ENCODE results near the gene LPP. TPM values are rescaled to one million over a fixed set of nuclear protein-coding genes. Genes with fewer than 3 reads are reported as not detected.

LPP gene
- total RNA-seq, 6 experiments from 2014 or later, result 41.5 to 90.5 (median 69.5) TPM

DNA sequence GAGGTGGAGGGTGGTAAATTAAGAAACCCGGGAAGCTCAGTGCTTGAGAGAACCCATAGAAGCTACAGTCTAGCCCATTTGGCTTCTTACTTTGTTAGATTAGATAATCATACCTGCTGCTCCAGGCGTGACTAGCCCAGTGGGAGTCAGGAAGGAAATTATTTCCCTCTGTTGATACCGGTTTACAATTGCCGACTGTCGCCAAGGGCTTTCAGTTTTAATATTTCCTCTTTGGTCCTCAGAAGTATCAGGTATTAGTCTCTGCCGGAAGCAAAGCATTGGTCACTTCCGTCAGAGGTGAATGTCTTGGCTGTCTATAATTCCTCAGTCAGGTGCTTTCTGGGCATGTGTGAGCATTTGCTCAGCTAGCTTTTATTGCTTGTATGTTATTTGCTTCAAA is 75.2 kb downstream of the LPP start:
- TF ChIP-seq POLR2A (IDR thresholded peaks at IDR 0.05), result no peak
- TF ChIP-seq, protein P1, sequence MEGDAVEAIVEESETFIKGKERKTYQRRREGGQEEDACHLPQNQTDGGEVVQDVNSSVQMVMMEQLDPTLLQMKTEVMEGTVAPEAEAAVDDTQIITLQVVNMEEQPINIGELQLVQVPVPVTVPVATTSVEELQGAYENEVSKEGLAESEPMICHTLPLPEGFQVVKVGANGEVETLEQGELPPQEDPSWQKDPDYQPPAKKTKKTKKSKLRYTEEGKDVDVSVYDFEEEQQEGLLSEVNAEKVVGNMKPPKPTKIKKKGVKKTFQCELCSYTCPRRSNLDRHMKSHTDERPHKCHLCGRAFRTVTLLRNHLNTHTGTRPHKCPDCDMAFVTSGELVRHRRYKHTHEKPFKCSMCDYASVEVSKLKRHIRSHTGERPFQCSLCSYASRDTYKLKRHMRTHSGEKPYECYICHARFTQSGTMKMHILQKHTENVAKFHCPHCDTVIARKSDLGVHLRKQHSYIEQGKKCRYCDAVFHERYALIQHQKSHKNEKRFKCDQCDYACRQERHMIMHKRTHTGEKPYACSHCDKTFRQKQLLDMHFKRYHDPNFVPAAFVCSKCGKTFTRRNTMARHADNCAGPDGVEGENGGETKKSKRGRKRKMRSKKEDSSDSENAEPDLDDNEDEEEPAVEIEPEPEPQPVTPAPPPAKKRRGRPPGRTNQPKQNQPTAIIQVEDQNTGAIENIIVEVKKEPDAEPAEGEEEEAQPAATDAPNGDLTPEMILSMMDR (IDR thresholded peaks at IDR 0.05), result no peak
- no peaks in the 10 kb centered on the region for H3K4me1 ChIP-seq
- WGBS (ENCODE audit: insufficient coverage, low coverage, low lambda C conversion rate, missing lambda C conversion rate), result 60% methylated on average over 6 of the region's 7 CpGs
- H3K9me3 ChIP-seq, result no peaks in the 10 kb centered on the region
- H3K4me3 ChIP-seq, result no peak overlapping the region
- no peaks in the 10 kb centered on the region for H3K36me3 ChIP-seq
- DNase-seq (no peak), ATAC-seq (peak in 2 of 4 donors; percentile 30 to 37)
- intact Hi-C loops (cut with DNase I), result no loop called here
- no peak overlapping the region for H3K27ac ChIP-seq
- no peaks in the 10 kb centered on the region for H3K27me3 ChIP-seq

DNA sequence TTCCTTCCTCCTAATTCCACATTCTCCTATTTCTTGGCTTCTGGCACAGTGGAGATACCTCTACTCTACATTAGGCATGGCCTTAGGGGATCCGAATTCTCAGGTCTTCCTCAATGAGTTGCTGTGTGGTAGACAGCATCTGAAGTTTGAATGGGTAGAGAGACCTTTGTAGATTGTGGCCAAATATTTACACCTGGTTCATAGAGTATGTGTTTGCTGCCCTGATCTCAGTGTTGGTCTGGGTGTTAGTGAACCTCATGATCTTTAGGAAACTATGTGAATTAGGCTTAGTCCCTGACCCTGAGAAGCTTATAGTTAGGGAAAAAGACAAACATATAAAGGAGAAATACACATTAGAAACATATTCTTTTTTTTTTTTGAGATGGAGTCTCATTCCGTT is 75.8 kb downstream of the LPP start:
- Histone ChIP-seq H3K36me3 (no peaks in the 10 kb centered on the region), H3K27ac (no peak overlapping the region), H3K27me3 (no peaks in the 10 kb centered on the region), H3K4me1 (no peaks in the 10 kb centered on the region), H3K4me3 (no peak overlapping the region), H3K9me3 (no peaks in the 10 kb centered on the region)
- no peak for ATAC-seq
- intact Hi-C loops (cut with DNase I), result no loop called here
- no peak for DNase-seq
- 100% methylated on average over 1 of the region's 2 CpGs for WGBS (ENCODE audit: insufficient coverage, low coverage, low lambda C conversion rate, missing lambda C conversion rate)
- TF ChIP-seq, protein P1 (IDR thresholded peaks at IDR 0.05), result no peak
- TF ChIP-seq POLR2A (IDR thresholded peaks at IDR 0.05), result no peak

DNA sequence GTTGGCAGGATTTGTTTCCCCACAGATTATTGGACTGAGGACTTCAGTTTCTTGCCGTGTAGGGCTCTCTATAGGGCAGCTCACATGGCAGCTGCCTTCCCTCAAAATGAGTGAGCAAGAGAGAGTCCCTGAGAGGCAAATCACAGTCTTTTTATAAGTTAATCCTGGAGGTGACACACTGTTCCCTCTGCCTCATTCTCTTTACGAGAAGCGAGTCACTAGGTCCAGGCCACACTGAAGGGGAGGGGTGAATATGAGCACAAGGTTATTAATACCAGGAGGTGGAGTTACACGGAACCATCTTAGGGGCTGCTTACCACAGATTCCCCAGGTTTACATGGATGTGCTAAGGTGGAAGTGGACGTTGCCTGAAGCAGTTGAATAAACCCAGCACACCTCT is 77.0 kb downstream of the LPP start:
- Histone ChIP-seq H3K27ac (no peak overlapping the region), H3K27me3 (no peaks in the 10 kb centered on the region), H3K4me1 (no peaks in the 10 kb centered on the region), H3K4me3 (no peak overlapping the region), H3K36me3 (no peaks in the 10 kb centered on the region), H3K9me3 (no peaks in the 10 kb centered on the region)
- DNase-seq, result no peak
- TF ChIP-seq POLR2A (IDR thresholded peaks at IDR 0.05), result no peak
- TF ChIP-seq, protein P1 (IDR thresholded peaks at IDR 0.05), result no peak
- no peak for ATAC-seq
- intact Hi-C loops (cut with DNase I), result no loop called here
- WGBS (ENCODE audit: insufficient coverage, low coverage, low lambda C conversion rate, missing lambda C conversion rate), result 91% methylated on average over 4 of the region's 5 CpGs

DNA sequence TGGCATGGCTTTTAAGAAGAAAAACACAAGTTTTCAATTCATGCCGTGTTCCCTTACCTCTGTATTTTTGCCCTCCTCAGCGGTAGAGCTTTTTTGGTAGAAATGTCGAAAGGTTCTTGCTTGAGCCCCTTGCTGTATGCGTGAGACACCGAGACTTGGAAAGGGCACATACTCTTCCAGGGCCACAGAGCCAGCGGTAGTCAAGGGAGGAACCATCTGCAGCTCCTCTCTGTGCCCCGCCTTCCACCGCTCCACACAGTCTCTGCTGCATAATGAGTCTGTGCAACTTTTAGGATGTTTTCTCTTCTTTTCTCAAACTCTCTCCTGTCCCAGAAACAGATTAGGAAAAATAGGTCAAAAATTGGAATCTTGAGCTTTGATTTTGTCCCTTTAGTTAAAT is 77.5 kb downstream of the LPP start:
- TF ChIP-seq, protein P1 (IDR thresholded peaks at IDR 0.05), result no peak
- no peak for TF ChIP-seq POLR2A (IDR thresholded peaks at IDR 0.05)
- ATAC-seq (no peak), DNase-seq (no peak)
- Histone ChIP-seq H3K27me3 (no peaks in the 10 kb centered on the region), H3K9me3 (no peaks in the 10 kb centered on the region), H3K4me1 (no peaks in the 10 kb centered on the region), H3K27ac (no peak overlapping the region), H3K36me3 (no peaks in the 10 kb centered on the region), H3K4me3 (no peak overlapping the region)
- intact Hi-C loops (cut with DNase I), result no loop called here
- WGBS (ENCODE audit: insufficient coverage, low coverage, low lambda C conversion rate, missing lambda C conversion rate), result 97% methylated on average over 8 of the region's 8 CpGs

DNA sequence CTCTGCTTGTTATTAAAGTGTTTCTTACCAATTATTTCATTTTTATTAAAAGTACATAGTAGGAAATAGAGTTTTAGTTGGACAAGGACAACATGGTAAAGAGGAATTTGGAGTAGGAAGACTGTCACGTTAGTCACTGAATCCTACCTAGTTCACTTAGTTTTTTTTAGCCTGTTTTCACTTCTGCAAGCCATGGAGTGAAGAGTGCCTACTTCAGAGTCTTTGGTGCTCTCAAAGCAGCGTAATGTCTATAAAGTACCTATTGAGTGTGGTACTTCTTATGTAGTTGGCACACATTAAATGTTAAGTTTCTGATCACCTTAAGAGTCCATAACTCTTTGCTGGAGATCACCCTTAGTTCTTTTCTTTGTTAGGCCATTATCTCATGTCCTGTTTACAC is 78.7 kb downstream of the LPP start:
- Histone ChIP-seq H3K27ac (no peak overlapping the region), H3K4me3 (no peak overlapping the region), H3K9me3 (no peaks in the 10 kb centered on the region), H3K36me3 (no peaks in the 10 kb centered on the region), H3K27me3 (no peaks in the 10 kb centered on the region), H3K4me1 (peaks cover 0 to 4% (median 0%) of the 10 kb centered on the region in 4 donors)
- intact Hi-C loops (cut with DNase I), result no loop called here
- WGBS (ENCODE audit: insufficient coverage, low coverage, low lambda C conversion rate, missing lambda C conversion rate), result 50% methylated on average over 2 of the region's 2 CpGs
- no peak for DNase-seq
- ATAC-seq, result no peak
- no peak for TF ChIP-seq POLR2A (IDR thresholded peaks at IDR 0.05)
- TF ChIP-seq, protein P1 (IDR thresholded peaks at IDR 0.05), result no peak

Data from right lobe of liver (tissue), 6 donors.